CD4-positive, alpha-beta T cell (primary cell): Measurements from ENCODE around the gene DUOXA1. TPM values are rescaled to one million over a fixed set of nuclear protein-coding genes. Genes with fewer than 3 reads are reported as not detected.

Source experiments
- ATAC-seq: fragments of 200-7000 bp; cut with Tn5 transposase; one replicate; pipeline ENCODE4 v1.10.0; 2022; ENCODE audit warnings: mild to moderate bottlenecking; ENCODE audit not compliant: poor library complexity
- CTCF ChIA-PET: fragments of 350-600 bp; sonication (Branson Sonifier 250); formaldehyde crosslinking; loops from one replicate; lab custom pipeline; 2021; ENCODE audit warnings: antibody characterized with exemption, inconsistent platforms; lab: Charles Lee
- POLR2A ChIA-PET: fragments of 350-600 bp; sonication (Branson Sonifier 250); formaldehyde crosslinking; loops from one replicate; lab custom pipeline; 2021; ENCODE audit warnings: antibody characterized with exemption, inconsistent platforms; lab: Charles Lee
- DNase-seq, 14 experiments: peaks; one replicate each; pipeline ENCODE4 v3.0.0-alpha.2; 2013 to 2020; ENCODE audit warnings: mixed read lengths in 2 of 14
- H3K27ac ChIP-seq, 2 donors: one replicate each; pipeline versions ENCODE4 v1.5.1 to v1.7.0; 2013; ENCODE audit warnings: low read length in 2 of 2, low read depth in 1 of 2, mild to moderate bottlenecking in 1 of 2
- H3K27me3 ChIP-seq, 2 experiments: 1 replicate in 1 of 2; 2 replicates in 1 of 2; pipeline versions ENCODE4 v1.6.1 to v1.7.0; 2013; ENCODE audit warnings: low read length in 2 of 2, control low read depth in 1 of 2, mild to moderate bottlenecking in 1 of 2, moderate library complexity in 1 of 2; ENCODE audit not compliant: insufficient read depth in 2 of 2, control insufficient read depth in 1 of 2
- H3K36me3 ChIP-seq: one replicate; pipeline ENCODE4 v1.6.1; 2013; ENCODE audit warnings: low read length, control low read depth; ENCODE audit not compliant: insufficient read depth
- H3K4me1 ChIP-seq: one replicate; pipeline ENCODE4 v1.6.1; 2013; ENCODE audit warnings: low read length, control low read depth; ENCODE audit not compliant: insufficient read depth
- H3K4me3 ChIP-seq: one replicate; pipeline ENCODE4 v1.5.1; 2013; ENCODE audit warnings: mild to moderate bottlenecking, low read length, moderate library complexity
- H3K9me3 ChIP-seq, 2 experiments: 1 replicate in 1 of 2; 2 replicates in 1 of 2; pipeline versions ENCODE4 v1.6.1 to v1.7.0; 2013; ENCODE audit warnings: low read length in 2 of 2, mild to moderate bottlenecking in 2 of 2, control low read depth in 1 of 2, moderate library complexity in 1 of 2; ENCODE audit not compliant: control insufficient read depth in 1 of 2, insufficient read depth in 1 of 2
- H3K27ac Mint-ChIP-seq: one replicate; pipeline ENCODE4 v1.8.0; 2020; ENCODE audit warnings: mixed read lengths
- H3K27me3 Mint-ChIP-seq: one replicate; pipeline ENCODE4 v1.8.0; 2021; ENCODE audit warnings: mixed read lengths
- H3K36me3 Mint-ChIP-seq: one replicate; pipeline ENCODE4 v1.8.0; 2021; ENCODE audit warnings: low read depth, mixed read lengths
- H3K4me1 Mint-ChIP-seq: one replicate; pipeline ENCODE4 v1.8.0; 2021; ENCODE audit warnings: low read depth, mixed read lengths
- H3K4me3 Mint-ChIP-seq: one replicate; pipeline ENCODE4 v1.8.0; 2020; ENCODE audit warnings: mild to moderate bottlenecking, mixed read lengths
- H3K9me3 Mint-ChIP-seq: one replicate; pipeline ENCODE4 v1.8.0; 2020; ENCODE audit warnings: mixed read lengths
- CTCF ChIP-seq: fragments of 200-600 bp; IDR thresholded peaks from one replicate; pipeline ENCODE4 v1.8.0; 2022; ENCODE audit warnings: antibody characterized with exemption, mild to moderate bottlenecking
- intact Hi-C, 2 experiments: fragments of 100-400 bp; cut with DNase I in 1 of 2; cut with micrococcal nuclease in 1 of 2; formaldehyde crosslinking; loops; one replicate each; pipeline versions ENCODE4 v1.15.1 to v1.9.0; 2023 to 2025; cut with DNase I, micrococcal nuclease
- total RNA-seq, 174 experiments: library from RNA in 2 of 174; stranded (reverse) in 2 of 174; gene quantifications; one replicate each; pipeline ENCODE4 v1.2.3 and lab custom pipeline; 2021 to 2026

Gene DUOXA1
- total RNA-seq, 2 experiments from 2014 or later: 0.44 to 1.0 TPM

GRCh38 chr15:45134046-45134445 lies 4.4 kb upstream of the DUOXA1 start:
- Histone ChIP-seq H3K27me3 (peaks cover 47 to 49% of the 10 kb centered on the region in 2 experiments), H3K27ac (no peak overlapping the region), H3K9me3 (peaks cover 0 to 4% of the 10 kb centered on the region in 2 experiments), H3K4me1 (peaks cover 29% of the 10 kb centered on the region), H3K36me3 (no peaks in the 10 kb centered on the region), H3K4me3 (no peak overlapping the region)
- peaks cover 66% of the 10 kb centered on the region for H3K27me3 Mint-ChIP-seq
- H3K4me1 Mint-ChIP-seq: peaks cover 16% of the 10 kb centered on the region
- H3K4me3 Mint-ChIP-seq: peak overlapping the region; percentile 78
- POLR2A ChIA-PET: interaction anchor here (1.5 kb wide), 1 partner anchor 30 kb away, joined by 4 read pairs; no protein-coding TSS in a partner anchor
- ATAC-seq: no peak
- H3K9me3 Mint-ChIP-seq: no peaks in the 10 kb centered on the region
- no peak overlapping the region for H3K27ac Mint-ChIP-seq
- CTCF ChIA-PET: interaction anchor here (2.9 kb wide), 1 partner anchor 16 kb away, joined by 9 read pairs; no protein-coding TSS in a partner anchor
- no peak for TF ChIP-seq CTCF
- no peak for DNase-seq
- no peaks in the 10 kb centered on the region for H3K36me3 Mint-ChIP-seq
- intact Hi-C loops: no loop called here

- Histone ChIP-seq H3K4me3 (no peak overlapping the region), H3K36me3 (no peaks in the 10 kb centered on the region), H3K9me3 (peaks cover 0 to 8% of the 10 kb centered on the region in 2 experiments), H3K4me1 (peaks cover 32% of the 10 kb centered on the region), H3K27ac (no peak overlapping the region), H3K27me3 (peaks cover 52 to 54% of the 10 kb centered on the region in 2 experiments)
- Mint-ChIP-seq H3K4me1 (peaks cover 19% of the 10 kb centered on the region), H3K4me3 (no peak overlapping the region), H3K27ac (no peak overlapping the region), H3K9me3 (no peaks in the 10 kb centered on the region), H3K36me3 (no peaks in the 10 kb centered on the region), H3K27me3 (peaks cover 71% of the 10 kb centered on the region)
- DNase-seq: no peak
- POLR2A ChIA-PET: interaction anchor here (1.5 kb wide), 1 partner anchor 30 kb away, joined by 4 read pairs; no protein-coding TSS in a partner anchor
- CTCF ChIA-PET: interaction anchor here (1.6 to 2.9 kb wide), 2 partner anchors 15 to 34 kb away, joined by 5 to 9 read pairs; no protein-coding TSS in a partner anchor
- ATAC-seq: no peak
- intact Hi-C loops: no loop called here
- TF ChIP-seq CTCF: no peak
Measured at GRCh38 chr15:45133561-45133920, 3.9 kb upstream of the DUOXA1 start.

- no peak overlapping the region for H3K27ac ChIP-seq
- no peak overlapping the region for H3K4me3 Mint-ChIP-seq
- peaks cover 72% of the 10 kb centered on the region for H3K27me3 Mint-ChIP-seq
- H3K4me3 ChIP-seq: no peak overlapping the region
- intact Hi-C loops: no loop called here
- CTCF ChIA-PET: interaction anchor here (1.6 to 2.9 kb wide), 2 partner anchors 15 to 34 kb away, joined by 5 to 9 read pairs; no protein-coding TSS in a partner anchor
- H3K36me3 Mint-ChIP-seq: no peaks in the 10 kb centered on the region
- H3K4me1 Mint-ChIP-seq: peaks cover 23% of the 10 kb centered on the region
- peaks cover 0 to 8% of the 10 kb centered on the region in 2 experiments for H3K9me3 ChIP-seq
- POLR2A ChIA-PET: interaction anchor here (0.6 kb wide), 1 partner anchor 900 kb away, joined by 3 read pairs; no protein-coding TSS in a partner anchor
- H3K4me1 ChIP-seq: peaks cover 32% of the 10 kb centered on the region
- H3K36me3 ChIP-seq: no peaks in the 10 kb centered on the region
- H3K27ac Mint-ChIP-seq: no peak overlapping the region
- H3K27me3 ChIP-seq: peaks cover 57 to 59% of the 10 kb centered on the region in 2 experiments
- H3K9me3 Mint-ChIP-seq: no peaks in the 10 kb centered on the region
- ATAC-seq: no peak
- TF ChIP-seq CTCF: no peak
- no peak for DNase-seq
Measured at GRCh38 chr15:45132844-45133560, 3.3 kb upstream of the DUOXA1 start.
